ENCODE results near the gene IL22RA2.
"Not testable (repeated sequence)": the region's sequence is repeated elsewhere in the genome, so short reads cannot be mapped to it uniquely, and the experiment has no call there.

The IL22RA2 gene

GRCh38 chr6:137126875-137127485, 46.5 kb downstream of the IL22RA2 start:
- DNase-seq (ENCODE audit: low read depth in 2 of 2): no peak

GRCh38 chr6:137123078-137123477, 50.4 kb downstream of the IL22RA2 start:
- DNase-seq (ENCODE audit: low read depth in 2 of 2): no peak

DNA sequence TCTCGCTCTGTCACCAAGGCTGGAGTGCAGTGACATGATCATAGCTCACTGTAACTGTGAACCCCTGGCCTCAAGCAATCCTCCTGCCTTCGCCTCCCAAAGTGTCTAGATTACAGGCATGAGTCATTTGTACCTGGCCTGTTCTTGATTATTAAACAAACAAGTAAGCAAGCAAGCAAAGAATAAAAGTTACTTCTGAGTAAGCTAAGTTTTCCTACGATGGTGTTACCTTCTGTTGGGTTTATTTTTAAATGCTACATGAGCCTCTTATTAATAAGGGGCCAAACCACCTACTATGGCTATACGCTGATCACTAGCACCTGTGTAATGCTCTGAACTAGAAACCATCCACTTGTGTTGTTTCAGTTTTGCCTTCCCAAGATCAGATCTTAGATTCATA, 50.8 kb downstream of the IL22RA2 start:
- DNase-seq (ENCODE audit: low read depth in 2 of 2): no peak

- DNase-seq (ENCODE audit: low read depth in 2 of 2): no peak
Observed at GRCh38 chr6:137121401-137121997, 51.9 kb downstream of the IL22RA2 start.

- no peak for DNase-seq (ENCODE audit: low read depth in 2 of 2)
Observed at GRCh38 chr6:137120748-137121147, 52.7 kb downstream of the IL22RA2 start.

GRCh38 chr6:137119196-137120104, 54.0 kb downstream of the IL22RA2 start:
- no peak for DNase-seq (ENCODE audit: low read depth in 2 of 2)

DNA sequence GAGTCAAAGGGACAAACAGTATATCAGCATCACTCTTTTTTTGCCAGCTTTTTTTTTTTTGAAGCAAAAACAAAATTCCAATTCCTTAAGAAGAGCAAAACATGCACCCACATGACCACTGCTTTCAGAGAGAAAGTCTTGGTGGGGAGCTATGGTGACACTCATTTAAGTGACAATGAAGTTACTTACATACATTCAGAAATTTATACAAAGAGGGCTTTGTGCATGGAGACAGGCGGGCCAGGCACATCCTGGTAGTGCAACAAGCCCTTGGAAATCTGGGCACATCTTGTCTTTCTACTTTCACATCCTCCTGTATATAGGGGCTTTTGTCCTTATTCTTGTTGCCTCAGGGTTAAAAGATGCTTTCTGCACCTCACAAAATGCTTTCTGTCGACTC, 55.9 kb downstream of the IL22RA2 start:
- no peak for DNase-seq (ENCODE audit: low read depth in 2 of 2)

DNA sequence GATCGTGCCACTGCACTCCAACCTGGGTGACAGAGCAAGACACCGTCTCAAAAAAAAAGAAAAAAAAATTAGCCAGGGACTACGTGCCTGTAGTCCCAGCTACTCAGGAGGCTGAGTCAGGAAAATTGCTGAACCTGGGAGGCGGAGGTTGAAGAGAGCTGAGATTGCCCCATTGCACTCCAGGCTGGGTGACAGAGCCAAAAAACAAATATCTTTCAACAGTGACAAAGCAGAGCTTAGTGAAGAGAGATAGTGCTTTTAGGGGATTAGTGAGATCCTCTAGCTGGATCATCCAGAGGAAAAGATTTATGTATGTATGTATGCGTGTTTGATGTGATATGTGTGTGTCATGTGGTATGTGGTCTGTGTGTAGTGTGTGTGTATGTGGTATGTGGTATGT, 56.6 kb downstream of the IL22RA2 start:
- no peak for DNase-seq (ENCODE audit: low read depth in 2 of 2)

- no peak for DNase-seq (ENCODE audit: low read depth in 2 of 2)
Observed at GRCh38 chr6:137115658-137116057, 57.8 kb downstream of the IL22RA2 start.

DNA sequence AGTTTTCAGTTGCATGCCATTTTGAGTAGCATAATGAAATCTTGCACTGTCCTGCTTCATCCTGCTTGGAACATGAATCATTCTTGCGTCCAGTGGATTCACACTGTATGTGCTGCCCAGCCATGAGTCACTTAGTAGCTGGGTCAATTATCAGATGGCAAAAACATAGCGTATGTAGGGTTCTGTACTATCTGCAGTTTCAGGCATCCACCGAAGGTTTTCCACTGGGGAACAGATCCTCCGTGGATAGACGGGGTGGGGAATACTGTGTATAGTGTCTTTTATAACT, 61.4 kb downstream of the IL22RA2 start:
- DNase-seq (ENCODE audit: low read depth in 2 of 2): no peak

GRCh38 chr6:137111296-137112066, 62.0 kb downstream of the IL22RA2 start:
- no peak for DNase-seq (ENCODE audit: low read depth in 2 of 2)

- DNase-seq (ENCODE audit: low read depth in 2 of 2): no peak
Observed at GRCh38 chr6:137107767-137108105, 65.7 kb downstream of the IL22RA2 start.

DNA sequence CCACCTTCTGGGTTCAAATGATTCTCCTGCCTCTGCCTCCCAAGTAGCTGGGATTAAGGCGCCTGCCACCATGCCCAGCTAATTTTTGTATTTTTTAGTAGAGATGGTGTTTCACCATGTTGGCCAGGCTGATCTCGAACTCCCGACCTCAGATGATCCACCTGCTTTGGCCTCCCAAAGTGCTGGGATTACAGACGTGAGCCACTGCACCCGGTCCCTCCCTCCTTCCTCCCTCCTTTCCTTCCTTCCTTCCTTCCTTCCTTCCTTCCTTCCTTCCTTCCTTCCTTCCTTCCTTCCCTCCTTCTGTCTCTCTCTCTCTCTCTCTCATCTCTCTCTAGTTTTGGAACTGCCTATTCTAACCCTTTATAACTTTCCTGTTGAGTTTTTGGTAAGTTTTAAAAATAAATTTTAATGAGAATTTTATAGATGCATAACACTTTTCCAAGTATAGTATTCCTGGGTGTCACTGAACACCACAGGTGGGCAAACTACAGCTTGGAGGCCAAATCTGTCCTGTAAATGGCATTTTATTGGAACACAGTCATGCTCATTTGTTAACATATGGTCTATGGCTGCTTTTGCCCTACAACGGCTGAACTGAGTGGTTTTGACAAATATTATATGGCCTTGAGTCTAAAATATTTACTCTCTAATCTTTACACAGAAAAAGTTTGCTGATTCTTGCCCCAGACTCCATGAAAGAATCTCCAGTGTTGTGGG, 66.2 kb downstream of the IL22RA2 start:
- DNase-seq (ENCODE audit: low read depth in 2 of 2): not testable (repeated sequence)

- no peak for DNase-seq (ENCODE audit: low read depth in 2 of 2)
Observed at GRCh38 chr6:137106183-137106582, 67.3 kb downstream of the IL22RA2 start.

DNA sequence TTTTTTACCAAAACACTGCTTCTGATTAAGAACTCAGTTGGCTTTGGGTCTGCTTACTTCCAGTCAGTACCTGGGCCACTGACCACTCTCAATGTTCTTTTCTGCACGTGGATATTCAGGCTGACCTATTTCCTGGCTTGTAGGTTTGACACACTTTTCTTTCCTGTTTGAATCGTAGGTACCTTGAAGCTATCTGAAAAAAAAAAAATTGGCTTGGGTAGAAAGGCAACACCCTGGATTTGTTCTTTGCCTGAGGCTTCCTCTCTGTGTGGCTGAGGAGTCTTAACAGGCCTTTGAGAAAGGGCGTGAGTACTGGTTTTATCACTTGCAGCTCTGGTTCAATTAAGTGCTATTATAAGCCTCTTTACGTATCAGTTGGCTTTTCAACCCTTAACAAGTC, 68.1 kb downstream of the IL22RA2 start:
- DNase-seq (ENCODE audit: low read depth in 2 of 2): no peak

- no peak for DNase-seq (ENCODE audit: low read depth in 2 of 2)
Observed at GRCh38 chr6:137104926-137105325, 68.5 kb downstream of the IL22RA2 start.

GRCh38 chr6:137102851-137103492, 70.5 kb downstream of the IL22RA2 start:
- no peak for DNase-seq (ENCODE audit: low read depth in 2 of 2)

DNA sequence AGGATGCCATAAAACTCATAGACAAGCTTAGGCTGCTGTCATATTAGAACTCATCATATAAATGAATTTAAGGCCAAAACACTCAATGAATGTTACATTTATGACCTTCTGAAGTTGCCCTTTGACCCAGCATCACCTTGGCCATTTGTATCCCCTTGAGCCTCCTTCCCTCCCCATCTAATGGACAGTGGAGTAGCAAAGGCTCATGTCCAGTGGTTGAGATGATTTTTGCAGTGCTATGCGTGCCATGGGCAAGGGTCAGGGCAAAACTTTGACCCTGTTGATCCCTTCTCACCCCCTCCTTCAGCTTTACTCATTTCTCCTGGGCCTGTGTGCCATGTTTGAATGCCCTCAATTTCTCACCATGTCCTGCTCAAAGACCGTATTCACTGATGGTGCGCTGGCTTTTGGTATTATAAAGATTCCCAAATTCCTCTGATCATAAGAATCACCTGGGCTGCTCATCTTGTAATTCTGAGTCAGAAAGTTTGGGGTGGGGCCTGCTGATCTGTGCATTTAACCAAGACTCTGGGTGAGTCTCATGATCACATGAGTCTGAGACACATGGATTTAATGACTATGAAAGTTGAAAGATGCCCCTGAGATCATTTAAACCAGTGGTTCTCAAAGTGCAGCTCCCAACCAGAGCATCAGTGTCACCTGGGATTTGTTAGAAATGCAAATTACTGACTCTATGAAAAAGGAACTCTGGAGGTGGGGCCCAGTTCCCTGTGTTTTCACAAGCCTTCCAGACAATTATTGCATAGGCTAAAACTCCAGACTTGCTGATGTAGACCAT, 71.2 kb downstream of the IL22RA2 start:
- no peak for DNase-seq (ENCODE audit: low read depth in 2 of 2)

DNA sequence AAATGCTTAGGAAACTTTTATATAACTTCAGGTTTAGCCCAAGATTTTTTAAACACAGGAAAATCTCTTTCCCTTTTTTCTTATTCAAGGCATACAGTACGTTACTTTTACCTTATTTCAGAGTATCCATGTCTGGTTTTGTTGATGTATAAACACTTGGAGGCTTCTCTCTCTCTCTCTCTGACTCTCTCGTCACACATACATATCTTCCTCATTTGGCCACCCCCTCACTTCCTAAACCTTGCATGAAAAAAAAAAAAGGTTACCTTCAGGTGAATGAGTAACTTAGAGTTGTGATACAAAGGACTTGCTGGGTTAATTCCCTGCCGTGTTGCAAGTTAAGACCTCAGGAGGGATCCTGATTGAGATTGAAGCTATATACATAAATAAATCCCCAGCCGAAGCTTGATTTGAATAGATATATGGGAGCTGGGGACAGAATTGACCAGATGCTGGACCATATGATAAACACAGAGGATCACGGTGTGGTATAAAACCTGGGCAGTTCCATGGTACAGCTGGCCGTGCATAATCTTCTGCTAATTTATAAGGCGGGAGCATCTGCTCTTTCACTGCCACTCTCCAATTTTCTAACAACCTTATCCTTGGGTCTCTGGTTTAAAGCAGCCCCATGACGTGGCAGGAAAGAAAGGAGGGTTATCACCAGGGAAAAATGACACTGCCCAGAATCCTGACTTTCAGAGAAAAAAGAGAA, 73.6 kb downstream of the IL22RA2 start:
- DNase-seq (ENCODE audit: low read depth in 2 of 2): no peak

GRCh38 chr6:137097526-137097925, 75.9 kb downstream of the IL22RA2 start:
- no peak for DNase-seq (ENCODE audit: low read depth in 2 of 2)

All from stimulated activated CD8-positive, alpha-beta memory T cell treated with anti-CD3 and anti-CD28 coated beads, Interleukin-15, amount 100 ng/mL, for 4 hours (primary cell).